DND-41 (cell line): ENCODE results near the gene SCML2.

ENCODE experiments used
- ATAC-seq: fragments of 200-7000 bp; cut with Tn5 transposase; 3 replicates; pipeline ENCODE4 v1.9.1; 2021; ENCODE audit warnings: low read depth; ENCODE audit not compliant: insufficient read depth
- DNase-seq: peaks from one replicate; pipeline ENCODE4 v3.0.0-alpha.2; 2020
- H2AFZ ChIP-seq: 2 replicates; pipeline ENCODE4 v1.6.0; 2012; ENCODE audit warnings: low read depth, low read length
- H3K27ac ChIP-seq: 2 replicates; pipeline ENCODE4 v1.5.1; 2012; ENCODE audit warnings: low read length, inconsistent platforms
- H3K27me3 ChIP-seq: fragments of 200-600 bp; sonication (generic); 2 replicates; pipeline ENCODE4 v1.6.0; 2012; ENCODE audit warnings: low read length, mild to moderate bottlenecking, inconsistent platforms; ENCODE audit not compliant: insufficient read depth, poor library complexity
- H3K36me3 ChIP-seq: 2 replicates; pipeline ENCODE4 v1.5.1; 2012; ENCODE audit warnings: low read length, inconsistent platforms; ENCODE audit not compliant: insufficient read depth
- H3K4me1 ChIP-seq: 2 replicates; pipeline ENCODE4 v1.5.1; 2012; ENCODE audit warnings: mild to moderate bottlenecking, low read length; ENCODE audit not compliant: insufficient read depth
- H3K4me2 ChIP-seq: 2 replicates; pipeline ENCODE4 v1.6.0; 2012; ENCODE audit warnings: mild to moderate bottlenecking, moderate library complexity, low read length, inconsistent platforms; ENCODE audit not compliant: insufficient read depth
- H3K4me3 ChIP-seq, 2 experiments: fragments of 200-600 bp in 1 of 2; shearing (Covaris generic) in 1 of 2; 2 replicates each; pipeline ENCODE4 v1.5.1; 2012 to 2016; ENCODE audit warnings: inconsistent platforms in 2 of 2, low read length in 2 of 2, mild to moderate bottlenecking in 2 of 2, low read depth in 1 of 2, moderate library complexity in 1 of 2
- H3K79me2 ChIP-seq: 2 replicates; pipeline ENCODE4 v1.6.0; 2012; ENCODE audit warnings: low read length, inconsistent platforms; ENCODE audit not compliant: insufficient read depth
- H3K9ac ChIP-seq: 2 replicates; pipeline ENCODE4 v1.6.0; 2012; ENCODE audit warnings: low read depth, mild to moderate bottlenecking, inconsistent platforms, low read length, moderate library complexity
- H3K9me3 ChIP-seq: 2 replicates; pipeline ENCODE4 v1.5.1; 2012; ENCODE audit warnings: low read length, moderate library complexity, mild to moderate bottlenecking, inconsistent platforms; ENCODE audit not compliant: insufficient read depth, severe bottlenecking
- H4K20me1 ChIP-seq: 2 replicates; pipeline ENCODE4 v1.6.0; 2012; ENCODE audit warnings: low read length; ENCODE audit not compliant: insufficient read depth
- EZH2 ChIP-seq: IDR thresholded peaks from 3 replicates; pipeline ENCODE4 v1.6.1; 2012; ENCODE audit warnings: borderline replicate concordance, low read depth, mild to moderate bottlenecking, moderate library complexity, low read length, inconsistent platforms; ENCODE audit not compliant: severe bottlenecking
- TF ChIP-seq, protein P1 (sequence below): IDR thresholded peaks from 2 replicates; pipeline ENCODE4 v1.5.1; 2012; ENCODE audit warnings: borderline replicate concordance, low read length, moderate library complexity, mild to moderate bottlenecking; ENCODE audit not compliant: poor library complexity, severe bottlenecking; ENCODE audit errors: extremely low read depth

The SCML2 gene

GRCh38 chrX:18286322-18286831 lies 68.1 kb downstream of the SCML2 start:
- Histone ChIP-seq H3K36me3 (no peaks in the 10 kb centered on the region), H3K4me1 (no peaks in the 10 kb centered on the region), H3K4me2 (no peak overlapping the region), H3K9ac (no peak overlapping the region), H2AFZ (no peak overlapping the region), H3K4me3 (no peak overlapping the region), H4K20me1 (no peaks in the 10 kb centered on the region), H3K79me2 (no peaks in the 10 kb centered on the region), H3K9me3 (no peaks in the 10 kb centered on the region), H3K27ac (no peak overlapping the region), H3K27me3 (no peaks in the 10 kb centered on the region)
- DNase-seq, result no peak
- no peak for ATAC-seq
- TF ChIP-seq, protein P1, sequence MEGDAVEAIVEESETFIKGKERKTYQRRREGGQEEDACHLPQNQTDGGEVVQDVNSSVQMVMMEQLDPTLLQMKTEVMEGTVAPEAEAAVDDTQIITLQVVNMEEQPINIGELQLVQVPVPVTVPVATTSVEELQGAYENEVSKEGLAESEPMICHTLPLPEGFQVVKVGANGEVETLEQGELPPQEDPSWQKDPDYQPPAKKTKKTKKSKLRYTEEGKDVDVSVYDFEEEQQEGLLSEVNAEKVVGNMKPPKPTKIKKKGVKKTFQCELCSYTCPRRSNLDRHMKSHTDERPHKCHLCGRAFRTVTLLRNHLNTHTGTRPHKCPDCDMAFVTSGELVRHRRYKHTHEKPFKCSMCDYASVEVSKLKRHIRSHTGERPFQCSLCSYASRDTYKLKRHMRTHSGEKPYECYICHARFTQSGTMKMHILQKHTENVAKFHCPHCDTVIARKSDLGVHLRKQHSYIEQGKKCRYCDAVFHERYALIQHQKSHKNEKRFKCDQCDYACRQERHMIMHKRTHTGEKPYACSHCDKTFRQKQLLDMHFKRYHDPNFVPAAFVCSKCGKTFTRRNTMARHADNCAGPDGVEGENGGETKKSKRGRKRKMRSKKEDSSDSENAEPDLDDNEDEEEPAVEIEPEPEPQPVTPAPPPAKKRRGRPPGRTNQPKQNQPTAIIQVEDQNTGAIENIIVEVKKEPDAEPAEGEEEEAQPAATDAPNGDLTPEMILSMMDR, result no peak
- no peak for TF ChIP-seq EZH2

GRCh38 chrX:18278449-18278848 lies 76.0 kb downstream of the SCML2 start:
- Histone ChIP-seq H3K4me2 (no peak overlapping the region), H3K9me3 (no peaks in the 10 kb centered on the region), H3K9ac (no peak overlapping the region), H3K79me2 (no peaks in the 10 kb centered on the region), H3K27ac (no peak overlapping the region), H3K4me1 (no peaks in the 10 kb centered on the region), H4K20me1 (no peaks in the 10 kb centered on the region), H2AFZ (no peak overlapping the region), H3K27me3 (no peaks in the 10 kb centered on the region), H3K36me3 (no peaks in the 10 kb centered on the region), H3K4me3 (no peak overlapping the region)
- ATAC-seq, result no peak
- DNase-seq, result no peak
- TF ChIP-seq EZH2, result no peak
- TF ChIP-seq, protein P1, result no peak

DNA sequence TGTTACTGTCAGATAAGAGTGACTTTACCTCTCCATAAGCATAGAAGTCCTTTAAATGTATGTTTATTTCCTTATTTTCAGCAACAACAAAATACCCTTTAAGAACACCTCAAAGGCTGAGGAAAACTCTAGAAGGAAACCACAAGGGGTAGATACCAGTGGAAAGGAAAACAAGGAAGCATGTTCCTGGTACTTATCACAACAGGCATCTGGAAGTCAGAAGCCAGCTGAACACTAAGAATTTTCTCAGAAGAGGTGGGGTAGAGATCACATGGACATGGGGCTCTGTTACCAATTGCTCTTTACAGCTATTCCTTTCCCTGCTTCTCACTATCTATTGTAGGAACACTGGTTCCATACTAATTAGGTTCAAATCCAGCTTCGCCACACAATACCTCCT lies 82.3 kb downstream of the SCML2 start:
- DNase-seq, result no peak
- Histone ChIP-seq H3K27ac (no peak overlapping the region), H3K36me3 (no peaks in the 10 kb centered on the region), H3K4me2 (no peak overlapping the region), H3K4me1 (no peaks in the 10 kb centered on the region), H3K27me3 (peaks cover 3% of the 10 kb centered on the region), H3K9ac (no peak overlapping the region), H4K20me1 (no peaks in the 10 kb centered on the region), H3K9me3 (no peaks in the 10 kb centered on the region), H2AFZ (no peak overlapping the region), H3K79me2 (no peaks in the 10 kb centered on the region), H3K4me3 (no peak overlapping the region)
- ATAC-seq, result no peak
- no peak for TF ChIP-seq EZH2

DNA sequence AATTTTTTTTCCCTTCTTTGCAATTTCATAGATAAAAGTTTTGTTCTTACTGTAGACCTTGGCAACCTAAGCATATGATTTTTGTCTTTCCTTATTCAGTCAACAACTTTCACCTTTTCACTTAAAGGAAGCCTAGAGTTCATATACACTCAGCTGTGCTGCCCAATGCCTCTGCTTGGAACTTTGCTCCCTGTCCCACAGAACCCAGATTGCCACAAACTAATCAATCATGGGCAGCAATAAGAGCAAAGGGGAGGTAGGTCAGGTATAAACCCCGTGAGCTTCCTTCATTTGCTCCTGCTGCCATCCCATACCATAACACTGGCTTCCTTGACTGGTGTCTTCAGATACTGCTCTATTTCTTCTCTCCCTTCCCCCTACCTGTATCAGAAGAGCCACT lies 82.8 kb downstream of the SCML2 start:
- Histone ChIP-seq H2AFZ (no peak overlapping the region), H4K20me1 (no peaks in the 10 kb centered on the region), H3K4me3 (no peak overlapping the region), H3K79me2 (no peaks in the 10 kb centered on the region), H3K9ac (no peak overlapping the region), H3K27me3 (peaks cover 3% of the 10 kb centered on the region), H3K9me3 (no peaks in the 10 kb centered on the region), H3K36me3 (no peaks in the 10 kb centered on the region), H3K4me2 (no peak overlapping the region), H3K27ac (no peak overlapping the region), H3K4me1 (no peaks in the 10 kb centered on the region)
- ATAC-seq, result no peak
- no peak for DNase-seq
- TF ChIP-seq, protein P1, result no peak
